ENCODE data around the gene MTNR1B.
A peak's percentile ranks its signal among the peaks of the same experiment; 100 is the strongest.

Gene MTNR1B
- long read RNA-seq, donor 1: 0 reads
- long read RNA-seq, donor 2: 0 reads
- long read RNA-seq, donor 3: 0 reads
- long read RNA-seq, donor 4: 0 reads
- long read RNA-seq, donor 5: 0 reads
- long read RNA-seq, donor 6: 0 reads
- long read RNA-seq, donor 7: 0 reads
- long read RNA-seq, donor 8: 0 reads

DNA sequence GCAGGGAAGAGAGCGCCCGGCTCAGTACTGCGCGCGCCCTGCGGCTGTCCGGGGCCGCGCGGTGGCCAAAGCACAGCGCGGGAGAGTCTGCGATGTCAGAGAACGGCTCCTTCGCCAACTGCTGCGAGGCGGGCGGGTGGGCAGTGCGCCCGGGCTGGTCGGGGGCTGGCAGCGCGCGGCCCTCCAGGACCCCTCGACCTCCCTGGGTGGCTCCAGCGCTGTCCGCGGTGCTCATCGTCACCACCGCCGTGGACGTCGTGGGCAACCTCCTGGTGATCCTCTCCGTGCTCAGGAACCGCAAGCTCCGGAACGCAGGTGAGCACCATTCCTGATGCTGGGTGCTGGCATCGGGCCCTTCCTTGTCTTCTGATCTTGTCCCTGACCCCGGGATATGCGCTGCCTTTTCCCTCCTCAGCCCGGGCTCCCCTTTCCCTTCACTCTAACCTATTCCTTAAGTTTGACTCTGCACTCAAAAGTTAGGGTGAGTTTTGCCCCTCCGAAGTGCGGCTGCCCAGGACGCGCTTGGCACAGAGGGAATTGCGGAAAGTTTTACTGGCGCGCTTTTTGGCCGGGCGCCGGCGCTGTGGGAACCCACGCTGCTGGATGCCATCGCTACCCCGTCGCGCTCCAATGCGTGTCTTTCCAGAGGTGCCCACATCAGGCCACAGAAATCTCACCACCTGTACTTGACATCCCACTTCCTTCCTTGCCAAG lies at the start of gene MTNR1B:
Gene MTNR1B (plus strand): TSS at position 18 of the 714 bp plus-strand sequence. CDS start 75 bp downstream, at position 93.
- peak; percentile 52 for DNase-seq

DNA sequence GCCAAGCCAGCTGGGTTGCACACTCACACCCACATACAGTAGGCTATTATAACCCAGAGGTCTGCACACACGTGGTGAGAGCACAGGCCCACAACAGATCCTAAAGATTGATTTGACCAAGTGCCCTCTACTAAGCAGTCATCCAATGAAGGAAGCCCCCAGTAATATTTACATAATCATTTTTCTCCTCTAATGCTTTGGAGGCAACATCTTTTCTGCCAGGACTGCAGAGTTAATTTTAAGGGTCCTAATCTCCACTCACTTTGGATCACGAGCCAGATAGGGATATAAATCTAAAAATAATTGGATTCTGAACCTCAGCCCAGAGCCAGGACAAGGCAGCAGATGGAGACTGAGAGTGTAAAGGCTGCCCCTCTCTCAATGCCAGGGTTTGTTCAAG lies 49.1 kb upstream of the MTNR1B start:
- no peak for DNase-seq

GRCh38 chr11:92922731-92923130 lies 46.7 kb upstream of the MTNR1B start:
- DNase-seq: no peak

DNA sequence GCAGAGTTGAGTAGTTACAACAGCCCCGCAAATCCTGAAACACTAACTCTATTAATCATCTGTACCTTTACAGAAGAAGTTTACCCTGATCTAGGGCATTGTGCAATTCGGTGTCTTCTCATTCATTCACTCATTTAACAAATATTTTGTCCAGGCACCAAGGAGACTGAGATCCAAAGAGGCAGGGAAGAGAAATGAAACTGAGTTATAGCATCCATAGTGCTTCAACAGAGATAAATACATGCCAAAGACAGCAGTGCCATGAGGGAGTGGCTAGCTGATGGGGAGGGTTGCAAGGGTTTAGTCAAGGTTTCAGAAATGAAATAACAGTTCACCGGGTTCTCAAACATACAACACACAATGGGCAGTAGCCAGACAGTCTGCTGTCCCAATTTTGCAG lies 40.2 kb upstream of the MTNR1B start:
- no peak for DNase-seq

DNA sequence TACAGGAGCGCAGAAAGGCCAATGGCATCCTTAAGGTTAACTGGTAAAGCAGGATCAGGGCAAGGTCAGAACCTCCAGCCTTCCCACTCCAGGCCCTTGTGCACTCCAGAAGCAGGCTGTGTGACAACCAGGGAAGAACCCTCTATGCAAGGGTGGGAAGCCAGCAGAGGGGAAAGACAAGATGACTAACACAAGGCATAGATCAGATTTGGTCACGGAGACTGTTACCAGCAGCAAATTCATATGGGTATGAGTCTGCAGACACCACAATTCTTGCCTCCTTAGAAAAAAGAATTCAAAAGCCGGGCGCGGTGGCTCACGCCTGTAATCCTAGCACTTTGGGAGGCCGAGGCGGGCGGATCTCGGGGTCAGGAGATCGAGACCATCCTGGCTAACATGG lies 39.8 kb upstream of the MTNR1B start:
- DNase-seq: no peak

GRCh38 chr11:92931746-92932422 lies 37.6 kb upstream of the MTNR1B start:
- no peak for DNase-seq

GRCh38 chr11:92939305-92939704 lies 30.1 kb upstream of the MTNR1B start:
- DNase-seq: no peak

- DNase-seq: no peak
Measured at GRCh38 chr11:92941676-92942571, 27.5 kb upstream of the MTNR1B start.

GRCh38 chr11:92946707-92947106 lies 22.7 kb upstream of the MTNR1B start:
- DNase-seq: no peak

- no peak for DNase-seq
Measured at GRCh38 chr11:92948116-92948515, 21.3 kb upstream of the MTNR1B start.

DNA sequence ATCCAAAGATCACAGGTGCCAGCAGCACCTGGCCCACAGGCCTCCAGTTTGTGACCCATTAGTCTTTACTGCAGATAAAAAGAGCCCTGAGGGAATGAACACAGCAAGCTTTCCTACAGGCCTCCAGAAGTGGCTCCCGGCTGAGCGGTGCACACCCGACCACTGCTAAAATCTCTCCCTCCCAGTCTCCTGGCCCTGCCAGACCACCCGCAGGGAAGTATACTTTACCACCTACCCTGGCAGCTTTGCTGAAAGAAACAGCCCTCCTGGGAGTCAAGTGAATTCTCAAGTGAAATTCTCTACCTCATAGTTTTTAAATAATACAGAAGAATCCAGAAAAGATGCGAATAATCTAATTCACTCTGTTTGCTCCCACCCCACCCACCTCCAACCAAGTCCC lies 15.4 kb upstream of the MTNR1B start:
- no peak for DNase-seq

DNA sequence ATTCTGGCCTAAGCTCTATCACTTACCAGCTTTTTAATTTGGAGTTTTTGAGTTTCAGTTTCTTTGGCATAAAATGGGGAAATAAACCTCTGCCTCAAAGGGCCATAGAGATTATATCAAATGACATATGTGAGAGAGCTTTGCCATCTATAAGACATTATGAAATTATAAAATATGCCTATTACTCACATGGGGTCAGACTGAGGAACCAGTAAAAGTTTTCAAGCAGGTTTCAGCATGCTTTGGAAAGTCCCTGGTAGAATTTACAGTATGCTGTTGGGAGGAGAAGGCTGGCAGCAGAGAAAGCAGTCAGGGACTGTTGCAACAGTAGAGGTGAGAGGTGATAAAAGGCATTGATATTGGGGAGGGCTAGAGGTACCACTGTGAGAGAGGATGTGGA lies 13.6 kb upstream of the MTNR1B start:
- no peak for DNase-seq

- DNase-seq: no peak
Measured at GRCh38 chr11:92960886-92961285, 8.6 kb upstream of the MTNR1B start.

GRCh38 chr11:92962446-92962845 lies 7.0 kb upstream of the MTNR1B start:
- DNase-seq: no peak

DNA sequence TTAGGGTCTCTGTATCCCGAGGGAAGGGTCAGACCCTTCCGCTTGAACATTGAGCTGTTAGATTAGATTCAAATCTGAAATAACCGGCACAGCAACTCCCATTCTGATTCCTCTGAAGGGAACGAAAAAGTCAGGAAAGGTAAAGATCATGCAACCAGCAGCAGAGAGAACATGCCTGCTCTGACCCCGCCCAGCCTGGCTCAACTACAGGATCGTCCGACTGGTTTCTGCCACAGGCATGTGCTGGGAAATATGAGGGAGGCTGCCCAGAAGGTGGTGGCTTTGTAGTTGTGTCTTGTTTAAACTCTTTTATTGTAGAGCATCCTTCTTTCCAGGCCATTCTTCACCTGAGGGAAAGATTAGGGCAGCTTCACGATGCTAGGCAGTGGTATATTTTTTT lies 5.0 kb upstream of the MTNR1B start:
- no peak for DNase-seq

DNA sequence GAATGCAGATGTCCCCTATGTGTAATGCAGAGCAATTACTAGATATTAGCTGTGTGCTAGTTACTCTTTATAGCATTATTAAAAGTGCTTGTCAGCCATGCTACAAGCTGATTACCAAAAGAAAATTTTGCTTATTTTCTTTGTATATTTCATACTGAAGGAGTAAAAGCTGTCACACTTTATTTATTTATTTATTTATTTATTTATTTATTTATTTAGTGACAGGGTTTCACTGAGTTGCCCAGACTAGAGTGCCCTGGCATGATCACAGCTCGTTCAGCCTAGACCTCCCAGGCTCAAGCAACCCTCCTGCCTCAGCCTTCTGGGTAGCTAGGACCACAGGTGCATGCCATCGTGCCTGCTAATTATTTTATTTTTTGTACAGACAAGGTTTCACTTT lies 4.3 kb upstream of the MTNR1B start:
- no peak for DNase-seq

GRCh38 chr11:92967178-92967577 lies 2.3 kb upstream of the MTNR1B start:
- no peak for DNase-seq

- no peak for DNase-seq
Measured at GRCh38 chr11:92967867-92968266, 1.6 kb upstream of the MTNR1B start.

- no peak for DNase-seq
Measured at GRCh38 chr11:92969293-92969633, 188 bp upstream of the MTNR1B start.

DNA sequence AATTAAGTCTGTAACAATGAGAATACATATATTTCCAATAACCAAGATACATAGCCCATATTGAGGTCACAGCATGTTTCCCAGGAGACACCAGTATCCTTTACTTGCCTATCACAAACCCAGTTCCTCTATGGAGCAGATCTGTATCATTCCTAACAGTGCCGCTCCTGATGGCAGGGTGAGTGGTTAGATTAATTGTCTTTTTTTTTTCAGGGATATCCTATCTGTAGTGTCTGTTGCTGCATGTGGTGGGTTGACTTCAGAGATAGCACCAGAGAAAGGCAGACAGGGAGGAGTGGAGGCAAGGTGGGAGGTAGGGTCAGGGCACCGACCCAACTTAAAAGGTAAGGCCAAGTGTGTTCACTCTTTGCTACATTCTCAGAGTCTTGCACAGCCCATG lies 2.8 kb downstream of the MTNR1B start:
- DNase-seq: no peak

DNA sequence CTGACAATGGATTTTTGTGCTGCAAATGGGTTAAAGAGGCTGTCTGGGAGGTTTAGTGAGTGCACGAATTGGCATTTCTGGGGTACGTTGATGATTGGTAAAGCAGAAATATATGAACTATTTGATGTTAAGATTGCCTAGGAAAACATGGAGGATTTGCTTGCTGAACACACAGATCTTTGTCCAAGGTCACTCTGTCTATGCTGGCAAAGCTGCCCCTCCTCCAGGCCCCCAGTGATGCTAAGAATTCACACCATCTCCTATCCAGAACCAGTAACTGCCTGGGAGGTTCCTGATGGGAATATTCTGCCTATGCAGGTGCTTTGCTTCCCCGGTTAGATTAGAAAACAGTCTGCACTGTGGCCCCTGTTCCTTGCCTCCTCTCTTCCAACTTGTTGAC lies 5.8 kb downstream of the MTNR1B start:
- DNase-seq: no peak

DNA sequence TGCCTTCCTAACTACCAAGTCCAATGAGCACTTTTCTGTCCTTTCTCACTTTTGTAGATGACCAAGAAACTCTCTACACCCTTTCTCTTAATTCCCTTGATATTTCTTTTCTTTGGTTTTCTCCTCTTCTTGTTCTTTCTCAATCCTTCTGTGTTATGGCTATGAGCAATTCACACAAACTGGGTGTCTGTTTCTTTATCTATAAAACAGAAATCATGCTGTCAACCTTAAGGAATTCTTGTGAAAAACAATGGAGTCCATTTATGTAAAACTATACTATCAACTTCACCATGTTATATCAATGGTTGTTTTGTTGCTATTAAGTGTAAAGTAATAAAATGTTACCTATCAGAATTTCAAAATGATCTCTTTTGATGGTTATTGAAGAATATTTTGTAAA lies 7.2 kb downstream of the MTNR1B start:
- DNase-seq: no peak

DNA sequence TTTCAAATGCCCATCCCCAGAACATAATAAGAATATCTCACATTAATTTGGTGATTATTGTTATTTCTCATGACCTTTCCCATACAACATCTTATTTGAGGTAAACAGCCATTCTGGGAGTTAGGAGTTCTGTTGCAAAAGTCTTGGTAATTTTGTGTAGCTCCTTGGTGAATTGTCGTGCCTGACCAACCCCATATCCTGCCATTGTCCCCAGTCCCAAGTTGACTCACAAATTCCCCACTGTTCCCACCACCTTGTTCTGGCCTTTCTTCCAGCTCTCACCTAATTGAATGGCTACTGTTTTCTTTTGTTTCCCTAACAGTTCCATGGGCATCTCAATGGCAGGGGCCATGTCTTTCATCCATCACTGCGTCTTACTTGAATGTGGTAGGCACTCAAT lies 8.0 kb downstream of the MTNR1B start:
- no peak for DNase-seq

Data from right kidney (tissue), 9 donors.